22Rv1 (cell line): Measurements from ENCODE around the gene PKP2.

ENCODE experiments used
- H3K27ac ChIP-seq: fragments of 450-650 bp; 2 replicates; pipeline ENCODE4 v1.5.1; 2017
- ZFX ChIP-seq: fragments of 450-650 bp; IDR thresholded peaks from 2 replicates; pipeline ENCODE4 v1.6.1; 2017; ENCODE audit warnings: antibody characterized with exemption, borderline replicate concordance
- TF ChIP-seq, protein P1 (sequence below): fragments of 450-650 bp; IDR thresholded peaks from 2 replicates; pipeline ENCODE4 v1.5.1; 2017; ENCODE audit warnings: mild to moderate bottlenecking

The PKP2 gene

DNA sequence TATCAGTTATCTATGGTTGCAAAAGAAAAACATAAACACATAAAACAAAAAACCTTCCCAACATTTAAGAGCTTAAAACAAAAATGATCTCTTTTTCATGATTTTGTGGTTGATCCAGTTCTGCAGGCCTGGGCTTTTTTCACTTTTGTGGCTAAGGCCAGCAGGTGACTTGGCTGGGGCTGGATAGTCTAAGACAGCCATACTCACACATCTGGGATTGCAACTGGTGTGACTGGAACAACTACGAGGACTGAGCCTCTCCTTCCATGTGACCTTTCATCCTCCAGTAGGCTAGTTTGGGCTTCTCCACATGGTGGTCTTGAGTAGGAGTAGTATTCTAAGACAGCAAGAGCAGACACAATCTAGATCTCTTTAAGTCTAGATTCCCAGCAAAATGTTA lies 7.2 kb upstream of the PKP2 start:
- no peak for TF ChIP-seq ZFX
- TF ChIP-seq, protein P1, sequence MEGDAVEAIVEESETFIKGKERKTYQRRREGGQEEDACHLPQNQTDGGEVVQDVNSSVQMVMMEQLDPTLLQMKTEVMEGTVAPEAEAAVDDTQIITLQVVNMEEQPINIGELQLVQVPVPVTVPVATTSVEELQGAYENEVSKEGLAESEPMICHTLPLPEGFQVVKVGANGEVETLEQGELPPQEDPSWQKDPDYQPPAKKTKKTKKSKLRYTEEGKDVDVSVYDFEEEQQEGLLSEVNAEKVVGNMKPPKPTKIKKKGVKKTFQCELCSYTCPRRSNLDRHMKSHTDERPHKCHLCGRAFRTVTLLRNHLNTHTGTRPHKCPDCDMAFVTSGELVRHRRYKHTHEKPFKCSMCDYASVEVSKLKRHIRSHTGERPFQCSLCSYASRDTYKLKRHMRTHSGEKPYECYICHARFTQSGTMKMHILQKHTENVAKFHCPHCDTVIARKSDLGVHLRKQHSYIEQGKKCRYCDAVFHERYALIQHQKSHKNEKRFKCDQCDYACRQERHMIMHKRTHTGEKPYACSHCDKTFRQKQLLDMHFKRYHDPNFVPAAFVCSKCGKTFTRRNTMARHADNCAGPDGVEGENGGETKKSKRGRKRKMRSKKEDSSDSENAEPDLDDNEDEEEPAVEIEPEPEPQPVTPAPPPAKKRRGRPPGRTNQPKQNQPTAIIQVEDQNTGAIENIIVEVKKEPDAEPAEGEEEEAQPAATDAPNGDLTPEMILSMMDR, result no peak
- no peak overlapping the region for H3K27ac ChIP-seq

DNA sequence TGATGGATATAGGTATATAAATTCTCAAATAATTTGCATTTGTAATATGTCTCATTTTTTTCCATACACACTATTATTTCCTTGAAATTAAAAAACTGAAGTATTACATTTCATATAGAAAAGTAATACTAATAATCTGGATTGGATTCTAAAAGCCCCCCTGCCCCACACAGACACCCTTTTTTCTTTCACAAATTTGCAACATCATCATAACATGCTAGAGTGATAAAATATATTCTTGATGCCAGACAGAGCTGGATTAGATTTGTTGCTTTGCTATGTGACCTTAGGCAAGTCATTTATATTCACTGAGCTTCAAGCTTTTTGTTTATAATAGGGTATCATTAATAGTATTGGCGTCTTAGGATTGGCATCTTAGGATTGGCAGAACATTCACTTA lies 6.7 kb upstream of the PKP2 start:
- no peak overlapping the region for H3K27ac ChIP-seq
- TF ChIP-seq, protein P1, result no peak
- TF ChIP-seq ZFX, result no peak

DNA sequence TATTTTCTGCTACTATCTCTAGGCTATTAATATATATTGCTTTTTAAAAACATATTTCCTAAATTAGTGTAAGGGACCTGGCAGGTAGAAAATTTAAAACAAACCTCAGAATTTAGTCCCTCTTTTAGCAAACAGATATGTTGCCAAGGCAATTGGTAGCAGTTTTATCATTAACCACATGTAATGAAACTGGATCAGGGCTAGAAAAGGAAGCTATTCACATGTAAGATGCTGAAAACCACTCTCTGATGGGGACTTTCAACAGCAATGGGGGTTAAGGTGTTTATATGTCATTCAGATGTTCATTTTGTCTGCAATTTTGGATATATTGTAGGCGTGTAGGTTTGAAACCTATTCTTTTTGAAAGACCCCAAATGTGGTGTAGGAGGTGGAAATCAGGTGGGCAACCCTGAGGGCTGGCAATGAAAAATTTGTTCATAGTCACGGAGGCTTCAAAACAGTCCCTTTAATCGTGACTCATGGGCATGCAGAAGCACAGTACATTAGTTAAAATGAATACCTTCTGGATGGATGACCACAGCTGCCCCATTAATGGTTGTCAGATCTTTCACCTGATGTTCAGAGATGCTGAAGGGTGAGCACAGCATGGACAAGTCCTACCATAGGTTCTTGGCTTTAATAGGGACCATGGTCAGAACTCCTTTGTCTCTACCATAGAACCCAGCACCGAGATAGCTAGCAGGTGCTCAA lies 5.9 kb upstream of the PKP2 start:
- TF ChIP-seq ZFX, result no peak
- TF ChIP-seq, protein P1, result no peak
- no peak overlapping the region for H3K27ac ChIP-seq

DNA sequence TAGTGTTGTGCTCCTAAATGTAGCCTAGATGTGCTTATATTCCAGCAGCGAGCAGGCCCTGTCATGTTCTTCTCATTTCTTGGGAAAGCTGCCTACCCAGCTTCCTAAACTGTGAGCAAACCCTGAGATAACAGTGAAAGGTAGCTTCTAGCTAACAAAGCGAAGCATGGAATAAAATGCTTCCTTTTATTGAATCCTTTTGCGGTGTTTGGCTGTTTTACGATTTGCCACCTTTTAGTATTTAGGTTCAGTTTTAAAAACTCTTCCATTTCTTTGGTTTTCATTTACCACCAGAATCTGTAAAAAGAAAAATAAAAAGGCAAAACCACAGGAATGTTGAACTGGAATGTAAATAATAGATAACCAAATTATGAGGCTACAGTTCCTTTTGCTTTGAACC lies 5.0 kb upstream of the PKP2 start:
- no peak overlapping the region for H3K27ac ChIP-seq
- TF ChIP-seq, protein P1, result no peak
- TF ChIP-seq ZFX, result no peak

DNA sequence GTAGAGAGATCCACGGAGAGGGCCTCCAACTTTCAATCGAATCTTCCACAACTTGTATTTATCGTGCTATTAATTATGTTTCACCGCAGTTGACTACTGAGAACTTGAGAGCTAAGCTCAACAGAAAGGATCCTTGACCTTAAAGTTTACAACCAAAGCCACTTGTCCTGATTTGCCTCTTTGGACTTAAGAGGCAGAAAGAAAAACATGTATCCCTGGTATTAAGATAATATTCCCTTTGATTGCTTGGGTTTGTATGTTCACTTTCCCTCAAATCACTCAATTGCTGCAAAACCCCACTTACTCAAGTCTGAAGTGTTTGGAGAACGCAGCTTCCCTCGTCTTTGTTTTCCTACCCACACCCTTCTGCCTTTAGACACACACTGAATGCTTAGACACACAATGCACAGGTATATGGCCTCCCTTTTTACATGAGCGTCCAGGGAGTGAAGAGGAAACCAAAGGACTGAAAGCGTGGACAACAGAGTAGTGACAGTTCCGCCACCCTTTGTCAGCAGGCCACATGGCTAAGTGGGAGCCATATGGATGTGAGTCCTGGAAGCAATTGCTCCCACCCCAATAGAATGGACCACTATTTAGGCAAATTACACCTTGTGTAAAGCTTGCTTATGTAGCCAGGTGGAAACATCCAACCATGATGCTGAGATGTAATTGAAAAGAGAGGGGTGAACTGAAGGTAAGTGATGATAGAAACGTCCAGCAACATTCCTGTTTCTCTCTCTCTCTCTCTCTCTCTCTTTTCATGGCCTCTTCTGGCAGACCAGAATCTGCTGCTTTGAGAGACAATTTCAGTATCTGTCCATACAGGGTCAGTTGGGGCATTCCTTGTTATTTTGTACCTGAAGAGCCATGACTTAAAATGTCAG lies 1.4 kb upstream of the PKP2 start:
- no peak for TF ChIP-seq ZFX
- TF ChIP-seq, protein P1, result no peak
- peak overlapping the region; percentile 70 for H3K27ac ChIP-seq

DNA sequence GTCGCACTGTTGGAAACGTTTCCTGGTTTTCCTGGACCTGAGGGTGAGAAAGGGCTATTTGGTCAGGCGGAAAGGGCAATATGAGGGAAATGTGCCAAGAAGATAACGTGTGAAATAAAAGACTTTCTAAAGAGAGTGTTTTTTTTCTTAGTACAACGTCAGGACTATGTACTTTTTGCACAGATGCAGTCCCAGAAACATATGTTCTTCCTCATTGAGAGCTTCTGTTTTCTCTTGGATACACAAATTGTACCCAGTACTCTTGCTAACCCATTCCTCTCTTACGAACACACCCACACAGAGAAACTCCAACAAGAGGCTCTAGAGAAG lies 669 bp upstream of the PKP2 start:
- H3K27ac ChIP-seq, result peak overlapping the region; percentile 70
- TF ChIP-seq, protein P1, result no peak
- no peak for TF ChIP-seq ZFX

DNA sequence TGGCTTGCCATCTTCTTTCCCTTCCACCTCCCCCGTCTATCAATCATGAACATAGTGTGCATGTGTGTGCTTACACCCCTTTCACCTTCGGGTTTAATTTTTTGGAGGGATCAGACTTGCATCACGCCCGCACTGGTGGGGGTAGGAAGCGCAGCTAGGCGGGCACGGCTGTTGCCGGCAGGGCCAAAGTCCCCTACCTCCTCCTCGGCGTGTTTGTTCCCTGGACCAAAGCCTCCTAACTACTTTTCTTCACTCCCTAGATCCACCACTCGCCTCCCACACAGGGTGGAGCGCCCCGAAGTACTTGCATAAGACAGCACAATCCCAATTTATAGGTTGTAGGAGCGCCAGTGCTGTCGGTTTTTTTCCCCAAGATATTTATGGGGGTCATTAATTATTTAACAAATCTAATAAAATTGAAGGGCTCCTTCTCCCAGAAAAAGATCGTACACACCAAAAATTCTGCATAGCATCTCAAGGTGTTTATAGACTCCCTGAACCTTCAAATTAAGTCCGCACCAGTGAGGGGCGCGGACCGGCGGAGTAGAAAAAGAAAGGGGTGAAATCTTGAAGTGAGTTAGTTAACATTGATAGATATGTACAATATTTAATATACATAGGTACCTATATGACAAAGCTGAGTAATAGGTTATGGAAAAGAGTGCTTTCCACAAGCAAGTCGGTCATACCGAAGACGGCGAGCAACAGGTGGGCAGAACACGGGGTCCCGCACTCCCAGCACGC lies 717 bp downstream of the PKP2 start:
- TF ChIP-seq, protein P1, result no peak
- TF ChIP-seq ZFX, result no peak
- H3K27ac ChIP-seq, result peak overlapping the region; percentile 70
